GM12873 (cell line): ENCODE data around the gene STYXL2.

Experiments used
- CTCF ChIP-seq: IDR thresholded peaks from 2 replicates; pipeline ENCODE4 v1.5.1; 2012; ENCODE audit warnings: low read depth, mild to moderate bottlenecking, moderate library complexity, low read length, control low read depth; ENCODE audit not compliant: insufficient read depth; ENCODE audit errors: missing control alignments

STYXL2 gene

GRCh38 chr1:167089939-167090313 lies 3.9 kb upstream of the STYXL2 start:
- TF ChIP-seq CTCF = no peak

- no peak for TF ChIP-seq CTCF
These were observed 3.4 kb upstream of the STYXL2 start, which contains the start of gene GPA33 for GRCh38 chr1:167090314-167090942. Gene GPA33 (minus strand): TSS chr1:167090377. CDS start chr1:167090287, 90 bp downstream.

- TF ChIP-seq CTCF = no peak
These were observed 1.2 kb upstream of the STYXL2 start for GRCh38 chr1:167092653-167093052.

GRCh38 chr1:167094690-167095089 lies 815 bp downstream of the STYXL2 start:
- no peak for TF ChIP-seq CTCF

- no peak for TF ChIP-seq CTCF
These were observed 1.5 kb downstream of the STYXL2 start for GRCh38 chr1:167095368-167095767.

- TF ChIP-seq CTCF = no peak
These were observed 6.0 kb downstream of the STYXL2 start for GRCh38 chr1:167099851-167100250.

- TF ChIP-seq CTCF = no peak
These were observed 6.9 kb downstream of the STYXL2 start for GRCh38 chr1:167100730-167101129.
